ENCODE measurements around the gene IDS. TPM values are rescaled to one million over a fixed set of nuclear protein-coding genes. Genes with fewer than 3 reads are reported as not detected.

IDS gene
- total RNA-seq, 1 experiment from 2014 or later: 78.7 TPM

- Histone ChIP-seq H3K9me3 (ENCODE audit: control insufficient read depth, insufficient read depth, low read depth, low read length) (no peaks in the 10 kb centered on the region), H3K4me3 (ENCODE audit: low read depth in 2 of 2, low read length in 2 of 2) (no peak overlapping the region), H3K27me3 (ENCODE audit: control insufficient read depth, insufficient read depth, low read length) (no peaks in the 10 kb centered on the region), H3K36me3 (ENCODE audit: control insufficient read depth, insufficient read depth, low read length) (no peaks in the 10 kb centered on the region), H3K4me1 (ENCODE audit: control insufficient read depth, insufficient read depth, low read length) (no peaks in the 10 kb centered on the region), H3K27ac (ENCODE audit: low read length) (no peak overlapping the region)
- intact Hi-C loops (cut with micrococcal nuclease; ENCODE audit: unreplicated experiment): no loop called here
- TF ChIP-seq POLR2AphosphoS5 (IDR thresholded peaks at IDR 0.05; ENCODE audit: low read depth, low read length): no peak
- TF ChIP-seq TCF7L2 (IDR thresholded peaks at IDR 0.05; ENCODE audit: low read depth, low read length): no peak
- TF ChIP-seq REST (IDR thresholded peaks at IDR 0.05; ENCODE audit: insufficient read depth in 1 of 2, low read depth in 2 of 2, low read length in 1 of 2): no peak
- TF ChIP-seq SIN3A (IDR thresholded peaks at IDR 0.05; ENCODE audit: borderline replicate concordance, insufficient read depth, low read depth, low read length): no peak
- TF ChIP-seq, protein P1, sequence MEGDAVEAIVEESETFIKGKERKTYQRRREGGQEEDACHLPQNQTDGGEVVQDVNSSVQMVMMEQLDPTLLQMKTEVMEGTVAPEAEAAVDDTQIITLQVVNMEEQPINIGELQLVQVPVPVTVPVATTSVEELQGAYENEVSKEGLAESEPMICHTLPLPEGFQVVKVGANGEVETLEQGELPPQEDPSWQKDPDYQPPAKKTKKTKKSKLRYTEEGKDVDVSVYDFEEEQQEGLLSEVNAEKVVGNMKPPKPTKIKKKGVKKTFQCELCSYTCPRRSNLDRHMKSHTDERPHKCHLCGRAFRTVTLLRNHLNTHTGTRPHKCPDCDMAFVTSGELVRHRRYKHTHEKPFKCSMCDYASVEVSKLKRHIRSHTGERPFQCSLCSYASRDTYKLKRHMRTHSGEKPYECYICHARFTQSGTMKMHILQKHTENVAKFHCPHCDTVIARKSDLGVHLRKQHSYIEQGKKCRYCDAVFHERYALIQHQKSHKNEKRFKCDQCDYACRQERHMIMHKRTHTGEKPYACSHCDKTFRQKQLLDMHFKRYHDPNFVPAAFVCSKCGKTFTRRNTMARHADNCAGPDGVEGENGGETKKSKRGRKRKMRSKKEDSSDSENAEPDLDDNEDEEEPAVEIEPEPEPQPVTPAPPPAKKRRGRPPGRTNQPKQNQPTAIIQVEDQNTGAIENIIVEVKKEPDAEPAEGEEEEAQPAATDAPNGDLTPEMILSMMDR (IDR thresholded peaks at IDR 0.05): no peak
- BruUV-seq (replicated peaks): no TSS peak
- DNase-seq (ENCODE audit: low read depth, low spot score) (no peak), ATAC-seq (no peak)
- CTCF ChIA-PET: no interaction called here
- in situ Hi-C loops (cut with HindIII; ENCODE audit: low pct_unique_long_range_greater_than_20kb, low sequenced_read_pairs): no loop called here
- POLR2A ChIA-PET: no interaction called here
Observed at GRCh38 chrX:149433451-149433850, 71.7 kb downstream of the IDS start.

GRCh38 chrX:149433051-149433450 is 72.1 kb downstream of the IDS start:
- intact Hi-C loops (cut with micrococcal nuclease; ENCODE audit: unreplicated experiment): no loop called here
- BruUV-seq (replicated peaks): no TSS peak
- H3K27me3 ChIP-seq (ENCODE audit: control insufficient read depth, insufficient read depth, low read length): no peaks in the 10 kb centered on the region
- no peak overlapping the region for H3K27ac ChIP-seq (ENCODE audit: low read length)
- no peak overlapping the region for H3K4me3 ChIP-seq (ENCODE audit: low read depth in 2 of 2, low read length in 2 of 2)
- H3K36me3 ChIP-seq (ENCODE audit: control insufficient read depth, insufficient read depth, low read length): no peaks in the 10 kb centered on the region
- H3K9me3 ChIP-seq (ENCODE audit: control insufficient read depth, insufficient read depth, low read depth, low read length): no peaks in the 10 kb centered on the region
- ATAC-seq: no peak
- POLR2A ChIA-PET: no interaction called here
- no peak for DNase-seq (ENCODE audit: low read depth, low spot score)
- CTCF ChIA-PET: no interaction called here
- TF ChIP-seq SIN3A (IDR thresholded peaks at IDR 0.05; ENCODE audit: borderline replicate concordance, insufficient read depth, low read depth, low read length) (no peak), TCF7L2 (IDR thresholded peaks at IDR 0.05; ENCODE audit: low read depth, low read length) (no peak)
- in situ Hi-C loops (cut with HindIII; ENCODE audit: low pct_unique_long_range_greater_than_20kb, low sequenced_read_pairs): no loop called here
- no peaks in the 10 kb centered on the region for H3K4me1 ChIP-seq (ENCODE audit: control insufficient read depth, insufficient read depth, low read length)

Other genes with a start within 250 kb of the IDS start
- 26.8 TPM for gene EOLA1, start 35.7 kb upstream of the IDS start, total RNA-seq (2021; ENCODE audit: unreplicated experiment)
- gene HSFX3, start 44.6 kb upstream of the IDS start, total RNA-seq (2021; ENCODE audit: unreplicated experiment): not detected
- gene MAGEA9B, start 82.2 kb upstream of the IDS start, total RNA-seq (2021; ENCODE audit: unreplicated experiment): not detected
- gene HSFX2, start 90.0 kb upstream of the IDS start, total RNA-seq (2021; ENCODE audit: unreplicated experiment): 0.26 TPM
- 27.3 TPM for gene TMEM185A, start 126.5 kb upstream of the IDS start, total RNA-seq (2021; ENCODE audit: unreplicated experiment)
- not detected for gene MAGEA11, start 206.8 kb upstream of the IDS start, total RNA-seq (2021; ENCODE audit: unreplicated experiment)

All from Panc1 (cell line).